HG03442 (cell line): Measurements from ENCODE around the gene PAN2.
"Not testable (repeated sequence)": the region's sequence is repeated elsewhere in the genome, so short reads cannot be mapped to it uniquely, and the experiment has no call there.

Experiments
- ATAC-seq: cut with Tn5 transposase; IDR thresholded peaks from one replicate; pipeline ENCODE4 v1.9.1; 2021; ENCODE audit warnings: mild to moderate bottlenecking, moderate library complexity; ENCODE audit not compliant: unreplicated experiment

PAN2 gene

DNA sequence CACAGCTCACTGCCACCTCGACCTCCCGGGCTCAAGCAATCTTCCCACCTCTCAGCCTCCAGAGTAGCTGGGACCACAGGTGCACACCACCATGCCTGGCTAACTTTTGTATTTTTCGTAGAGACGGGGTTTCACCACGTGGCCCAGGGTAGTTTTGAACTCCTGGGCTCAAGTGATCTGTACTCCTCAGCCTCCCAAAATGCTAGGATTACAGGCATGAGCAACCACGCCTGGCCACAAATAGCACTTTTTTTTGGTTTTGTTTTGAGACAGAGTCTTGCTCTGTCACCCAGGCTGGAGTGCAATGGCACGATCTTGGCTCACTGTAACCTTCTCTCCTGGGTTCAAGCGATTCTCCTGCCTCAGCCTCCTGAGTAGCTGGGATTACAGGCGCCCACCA is 13.5 kb upstream of the PAN2 start:
- ATAC-seq: not testable (repeated sequence)

DNA sequence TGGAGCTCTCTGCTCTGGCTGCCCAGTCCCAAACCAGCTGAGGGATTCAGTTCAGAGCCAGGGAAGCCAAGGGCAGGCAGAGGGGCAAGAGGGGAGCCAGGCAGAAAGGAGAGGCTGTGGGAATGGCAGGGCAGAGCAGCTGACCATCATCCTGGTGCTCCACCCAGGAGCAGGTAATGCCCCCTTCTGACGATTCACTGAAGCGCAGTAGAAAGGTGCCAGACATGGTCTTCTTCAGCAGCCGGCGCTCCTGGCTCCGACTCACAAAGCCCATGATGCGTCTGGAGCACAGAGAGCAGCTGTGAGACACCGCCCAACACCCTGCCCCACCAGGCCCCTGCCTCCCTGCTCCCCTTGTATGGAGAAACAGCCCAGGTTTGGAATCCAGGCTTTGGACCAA is 12.9 kb upstream of the PAN2 start:
- ATAC-seq: no peak

DNA sequence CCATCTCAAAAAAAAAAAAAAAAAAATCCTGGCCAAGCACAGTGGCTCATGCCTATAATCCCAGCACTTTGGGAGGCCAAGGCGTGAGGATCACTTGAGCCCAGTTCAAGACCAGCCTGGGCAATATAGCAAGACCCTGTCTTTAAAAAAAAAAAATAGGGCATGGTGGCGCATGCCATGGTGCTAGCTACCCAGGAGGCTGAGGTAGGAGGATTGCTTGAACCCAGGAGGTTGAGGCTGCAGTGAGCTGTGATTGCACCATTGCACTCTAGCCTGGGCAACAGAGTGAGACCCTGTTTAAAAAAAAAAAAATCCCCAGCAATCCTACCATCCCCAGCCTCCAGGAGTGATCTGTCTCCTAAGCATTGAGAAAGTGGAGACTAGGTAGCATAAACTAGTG is 8.5 kb upstream of the PAN2 start:
- not testable (repeated sequence) for ATAC-seq

DNA sequence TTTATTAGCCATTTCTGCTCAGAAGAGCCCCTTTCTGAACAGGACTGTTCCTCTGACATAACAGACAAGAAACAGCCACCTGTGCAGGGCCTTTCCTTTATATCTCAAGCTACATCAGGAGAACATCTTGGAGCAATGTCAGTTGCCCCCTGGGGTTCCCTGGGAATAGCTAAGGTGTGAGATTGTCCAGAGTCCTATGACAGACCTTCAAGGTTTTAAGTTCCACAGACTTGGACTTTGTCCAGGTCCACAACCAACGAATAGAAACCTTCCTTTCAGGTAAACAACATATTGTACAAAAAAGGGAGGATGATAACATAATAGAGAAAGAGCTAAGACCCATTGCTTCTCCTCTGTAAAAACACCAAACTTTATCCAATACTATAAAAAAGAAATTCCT is 7.8 kb upstream of the PAN2 start:
- ATAC-seq: no peak

DNA sequence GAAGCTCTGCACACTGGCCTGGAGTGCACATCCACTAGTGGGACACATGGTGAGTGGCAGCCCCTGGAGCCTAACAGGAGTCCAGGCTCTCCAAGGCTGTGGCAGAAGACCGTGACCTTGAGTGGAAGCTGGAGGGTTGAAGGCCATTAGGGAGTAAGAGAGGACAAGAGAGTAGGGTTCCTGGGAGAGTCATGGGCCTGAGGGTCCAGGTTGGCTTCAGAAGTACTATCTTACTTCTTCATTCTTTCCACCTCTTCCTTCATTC is 5.3 kb upstream of the PAN2 start:
- no peak for ATAC-seq

DNA sequence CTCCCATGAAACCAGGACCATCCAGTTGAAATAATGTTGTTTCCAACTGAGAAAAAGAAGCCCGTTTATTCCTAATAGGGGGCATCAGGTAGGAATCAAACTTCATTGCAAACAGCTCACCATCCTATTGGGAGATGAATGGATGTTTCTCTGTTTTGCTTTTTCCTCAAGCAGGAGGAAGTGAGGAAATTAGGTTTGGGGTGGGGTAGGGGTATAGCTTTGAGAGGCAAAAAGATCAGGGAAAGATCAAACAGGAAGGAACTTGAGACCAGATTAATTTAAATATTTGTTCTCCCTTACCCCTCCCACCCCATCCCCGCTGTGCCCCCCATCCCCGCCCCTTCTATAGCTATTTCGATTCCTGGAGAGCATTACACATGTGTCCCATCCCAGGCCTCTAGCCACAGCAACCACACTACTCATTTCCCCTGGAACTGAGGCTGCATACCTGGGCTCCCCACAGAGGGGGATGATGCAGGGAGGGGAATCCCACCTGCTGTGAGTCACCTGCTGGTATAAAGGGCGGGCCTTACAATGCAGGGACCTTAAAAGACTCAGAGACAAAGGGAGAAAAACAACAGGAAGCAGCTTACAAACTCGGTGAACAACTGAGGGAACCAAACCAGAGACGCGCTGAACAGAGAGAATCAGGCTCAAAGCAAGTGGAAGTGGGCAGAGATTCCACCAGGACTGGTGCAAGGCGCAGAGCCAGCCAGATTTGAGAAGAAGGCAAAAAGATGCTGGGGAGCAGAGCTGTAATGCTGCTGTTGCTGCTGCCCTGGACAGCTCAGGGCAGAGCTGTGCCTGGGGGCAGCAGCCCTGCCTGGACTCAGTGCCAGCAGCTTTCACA is 4.7 kb upstream of the PAN2 start, which contains the start of gene IL23A:
IL23A (plus strand) TSS at position 577 of the 850 bp plus-strand sequence; CDS start at position 738, 161 bp downstream.
- ATAC-seq: peak; percentile 38

DNA sequence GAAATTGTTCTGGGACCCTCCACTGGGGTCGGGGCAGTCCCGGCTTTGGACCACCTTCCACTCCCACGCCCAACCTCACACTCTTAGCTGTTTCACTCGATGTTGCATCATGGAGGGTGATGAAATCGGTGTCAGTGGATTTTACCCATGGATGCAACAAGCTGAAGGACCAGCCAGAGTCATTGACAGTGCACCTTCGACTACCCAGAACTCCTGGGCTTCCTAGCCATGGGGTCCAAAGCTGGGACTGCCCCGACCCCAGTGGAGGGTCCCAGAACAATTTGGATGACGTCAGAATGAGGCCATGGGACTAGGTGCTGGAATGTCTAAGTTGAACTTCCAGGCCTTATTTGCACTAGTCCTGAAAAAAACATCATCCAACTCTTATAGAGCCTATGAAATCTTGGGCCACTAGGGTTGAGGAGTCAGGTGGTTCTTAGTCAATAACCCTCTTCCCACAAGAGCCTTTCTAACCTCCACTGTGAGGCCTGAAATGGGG is 4.0 kb upstream of the PAN2 start:
- no peak for ATAC-seq

DNA sequence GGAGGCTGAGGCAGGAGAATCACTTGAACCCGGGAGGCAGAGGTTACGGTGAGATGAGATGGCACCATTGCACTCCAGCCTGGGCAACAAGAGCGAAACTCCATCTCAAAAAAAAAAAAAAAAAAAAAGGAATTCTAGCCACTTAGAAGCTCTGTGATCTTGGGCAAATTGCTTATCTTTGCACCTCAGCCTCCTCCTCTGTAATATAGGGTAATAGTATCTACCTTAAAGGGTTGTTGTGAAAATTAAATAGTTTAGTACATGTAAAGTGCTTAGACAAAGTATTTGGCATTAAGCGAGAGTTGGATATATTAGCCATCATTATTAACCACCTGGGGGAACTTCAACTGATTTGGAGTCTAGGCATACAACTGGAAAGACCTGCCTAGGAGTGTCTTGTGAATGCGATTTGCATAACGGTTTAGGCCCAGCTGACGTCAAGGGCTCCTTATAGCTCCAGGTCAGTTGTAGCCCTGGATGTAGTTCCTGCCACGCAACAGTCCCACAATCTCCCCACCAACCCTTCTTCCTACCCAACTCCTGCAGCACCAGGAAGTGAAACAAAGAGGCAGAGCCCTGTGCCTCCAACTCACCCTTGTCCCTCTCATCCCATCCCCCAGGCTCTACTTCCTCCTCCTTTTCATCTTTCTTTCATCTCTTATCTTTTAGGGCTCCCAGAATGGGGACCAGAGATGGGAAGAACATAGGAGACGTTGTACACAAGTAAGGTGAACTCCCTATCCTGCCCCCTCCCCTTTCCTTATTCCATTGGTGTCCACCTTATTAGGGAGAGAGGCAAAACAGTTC is 2.8 kb upstream of the PAN2 start:
- ATAC-seq: no peak

DNA sequence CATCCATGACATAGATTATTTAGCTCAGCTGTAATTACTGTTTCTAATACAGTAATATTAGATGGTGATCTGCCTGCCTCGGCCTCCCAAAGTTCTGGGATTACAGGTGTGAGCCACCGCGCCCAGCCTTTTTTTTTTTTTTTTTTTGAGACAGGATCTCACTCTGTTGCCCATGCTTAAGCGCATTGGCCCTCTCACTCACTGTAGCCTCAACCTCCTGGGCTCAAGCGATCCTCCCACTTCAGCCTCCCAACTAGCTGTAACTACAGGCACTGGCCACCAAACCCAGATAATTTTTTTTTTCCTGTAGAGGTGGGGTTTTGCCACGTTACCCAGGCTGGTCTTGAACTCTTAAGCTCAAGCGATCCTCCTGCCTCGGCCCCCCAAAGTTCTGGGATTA is 1.7 kb upstream of the PAN2 start:
- ATAC-seq: not testable (repeated sequence)

DNA sequence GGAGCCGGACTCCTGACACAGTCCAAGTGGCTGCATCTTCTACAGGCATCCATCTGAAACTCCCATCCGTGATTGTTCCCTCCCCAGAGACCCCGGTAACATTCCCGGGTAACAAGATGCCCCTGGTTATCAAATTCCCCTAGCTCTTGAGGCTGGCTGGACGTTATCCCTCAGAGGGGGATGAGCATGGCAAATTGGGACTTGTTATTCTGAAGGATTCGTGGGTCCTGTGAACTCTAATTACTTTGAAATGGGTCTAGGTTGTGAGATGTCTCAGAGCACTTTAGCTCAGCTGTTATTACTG is 642 bp upstream of the PAN2 start:
- no peak for ATAC-seq

DNA sequence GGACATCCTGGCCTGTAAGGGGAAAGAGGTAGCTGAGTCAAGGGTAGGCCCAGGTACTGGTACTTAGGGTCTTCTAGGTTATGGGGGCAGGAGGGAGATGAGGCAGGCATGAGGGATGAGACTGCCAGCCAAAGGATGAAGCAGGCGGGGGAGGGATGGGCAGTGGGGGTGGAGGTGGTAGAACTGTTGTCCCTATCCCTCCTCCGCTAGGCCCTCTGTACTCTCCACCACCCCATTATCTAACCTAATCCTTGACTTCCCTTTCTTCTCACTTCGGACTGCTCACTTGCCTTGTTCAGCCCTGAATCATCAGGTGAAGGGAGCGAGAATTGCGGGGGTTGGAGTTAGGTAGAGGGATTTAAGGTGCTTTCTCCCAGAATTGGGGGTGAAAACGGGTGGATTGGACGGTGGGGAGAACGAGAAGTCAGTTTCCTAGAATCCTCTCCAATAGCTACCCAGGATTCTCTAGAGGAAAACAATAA is 562 bp downstream of the PAN2 start:
- no peak for ATAC-seq

DNA sequence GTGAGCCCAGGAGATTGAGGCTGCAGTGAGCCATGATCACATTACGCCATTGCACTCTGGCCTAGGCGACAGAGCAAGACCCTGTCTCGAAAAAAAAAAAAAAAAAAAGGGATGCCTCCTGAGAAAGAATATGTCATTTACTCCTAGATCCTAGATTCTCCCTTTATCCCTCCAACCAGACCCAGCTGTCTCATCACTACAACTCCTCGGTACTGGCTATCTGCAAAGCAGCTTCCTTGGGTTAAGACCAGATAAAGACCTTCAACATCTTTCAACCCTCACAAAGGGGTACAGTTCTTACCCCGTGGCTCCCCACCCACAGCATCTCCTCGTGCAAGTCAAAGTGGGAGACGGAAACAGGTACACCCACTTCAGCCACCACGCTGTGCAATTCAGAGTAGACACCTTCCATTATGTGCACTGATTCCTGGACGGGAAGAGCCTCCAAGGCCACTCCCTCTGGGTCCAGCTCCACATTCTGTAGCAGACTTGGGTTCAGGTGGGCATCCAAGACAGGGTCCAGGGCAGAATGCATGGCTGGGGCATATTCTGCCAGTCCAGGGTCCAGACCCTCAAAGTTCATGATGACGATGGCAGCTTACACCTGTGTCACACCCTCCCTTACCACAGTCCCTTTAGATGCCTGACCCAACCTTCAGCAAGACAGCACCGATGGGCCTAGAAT is 1.1 kb downstream of the PAN2 start:
- ATAC-seq: no peak

DNA sequence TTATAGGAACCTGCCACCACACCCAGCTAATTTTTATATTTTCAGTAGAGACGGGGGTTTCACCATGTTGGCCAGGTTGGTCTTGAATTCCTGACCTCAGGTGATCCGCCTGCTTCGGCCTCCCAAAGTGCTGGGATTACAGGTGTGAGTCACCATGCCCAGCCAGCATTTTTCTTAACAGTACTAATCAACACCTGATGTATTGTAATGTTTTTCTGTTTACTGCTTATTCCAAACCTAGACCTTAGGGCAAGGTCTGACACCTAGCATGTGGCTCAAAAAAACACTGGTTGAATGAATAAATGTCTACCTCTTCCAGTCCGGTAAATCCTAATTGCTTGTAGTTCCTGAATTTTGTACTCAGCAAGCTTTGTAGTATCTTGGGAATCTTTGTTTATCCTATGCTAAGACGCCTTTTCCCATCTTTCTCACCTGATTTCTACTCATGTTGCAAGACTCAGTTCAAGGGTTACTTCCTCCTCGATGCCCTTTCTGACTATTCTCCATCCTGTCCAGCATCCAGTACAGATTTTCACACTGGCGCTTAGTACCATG is 2.8 kb downstream of the PAN2 start:
- ATAC-seq: no peak

DNA sequence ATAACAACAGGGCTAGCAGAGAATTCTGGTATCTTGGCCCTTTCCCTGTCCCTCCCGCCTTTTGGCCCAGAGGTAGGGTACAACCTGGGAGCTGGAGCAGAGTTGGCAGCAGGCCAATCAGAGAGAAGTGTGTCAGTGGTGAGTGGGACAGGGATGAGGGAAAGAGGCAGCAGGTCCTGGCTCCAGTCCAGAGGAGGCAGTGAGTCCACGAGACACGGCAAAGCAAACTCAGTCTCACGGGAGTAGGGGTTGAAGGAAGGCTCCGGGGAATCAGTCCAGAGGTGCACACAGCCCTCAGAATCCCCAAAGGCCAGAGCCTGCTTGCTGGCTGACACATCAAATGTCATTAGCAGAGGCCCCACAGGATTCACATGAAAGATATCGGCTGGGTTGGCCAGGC is 7.3 kb downstream of the PAN2 start:
- no peak for ATAC-seq

DNA sequence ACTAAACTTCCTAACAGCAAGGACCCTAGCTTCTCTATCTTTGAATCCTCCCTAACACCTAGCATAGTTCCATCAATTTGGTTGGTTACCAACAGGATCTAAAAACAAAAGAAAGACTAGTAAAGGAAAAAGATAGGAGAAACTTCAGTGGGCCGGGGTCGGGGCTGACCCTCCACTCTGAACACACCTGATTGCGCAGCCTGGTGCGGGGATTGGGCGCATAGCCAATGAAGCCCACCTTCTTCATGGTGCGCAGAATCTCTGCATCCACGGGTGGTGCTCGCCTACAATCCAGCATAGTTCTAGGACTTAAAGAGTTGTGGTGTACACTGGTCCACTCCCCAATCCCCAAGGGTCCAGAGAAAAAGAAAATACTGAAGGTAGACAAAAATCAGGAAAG is 7.7 kb downstream of the PAN2 start:
- ATAC-seq: no peak

DNA sequence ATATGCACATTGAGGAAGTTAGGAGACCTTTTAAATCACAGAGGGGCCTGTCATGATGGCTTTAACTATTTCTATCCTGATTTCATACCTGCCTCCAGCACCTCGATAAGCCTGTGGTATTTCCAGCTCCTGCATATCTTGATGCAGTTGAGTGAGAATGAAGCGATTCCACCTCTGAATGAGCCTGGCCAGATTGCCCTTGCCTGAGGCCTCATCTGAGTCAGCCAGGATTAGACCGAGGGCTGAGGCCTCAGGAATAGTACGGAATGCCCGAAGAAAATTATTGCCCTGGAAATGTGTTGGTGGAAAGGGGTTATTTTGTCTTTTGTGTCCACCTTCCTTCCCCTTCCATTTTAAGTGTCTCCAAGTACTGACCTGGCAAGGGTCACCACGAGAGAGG is 9.6 kb downstream of the PAN2 start:
- ATAC-seq: no peak

DNA sequence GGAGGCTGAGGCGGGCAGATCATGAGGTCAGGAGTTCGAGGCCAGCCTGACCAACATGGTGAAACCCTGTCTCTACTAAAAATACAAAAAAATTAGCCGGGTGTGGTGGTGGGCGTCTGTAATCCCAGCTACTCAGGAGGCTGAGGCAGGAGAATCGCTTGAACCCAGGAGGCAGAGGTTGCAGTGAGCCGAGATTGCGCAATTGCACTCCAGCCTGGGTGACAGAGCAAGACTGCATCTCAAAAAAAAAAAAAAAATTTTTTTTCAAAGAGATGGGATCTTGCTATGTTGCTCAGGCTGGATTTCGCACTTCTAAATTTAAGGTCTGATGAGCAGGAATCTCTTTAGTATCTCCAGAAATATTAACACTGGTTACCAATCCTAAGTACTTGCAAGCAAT is 12.2 kb downstream of the PAN2 start:
- ATAC-seq: not testable (repeated sequence)

DNA sequence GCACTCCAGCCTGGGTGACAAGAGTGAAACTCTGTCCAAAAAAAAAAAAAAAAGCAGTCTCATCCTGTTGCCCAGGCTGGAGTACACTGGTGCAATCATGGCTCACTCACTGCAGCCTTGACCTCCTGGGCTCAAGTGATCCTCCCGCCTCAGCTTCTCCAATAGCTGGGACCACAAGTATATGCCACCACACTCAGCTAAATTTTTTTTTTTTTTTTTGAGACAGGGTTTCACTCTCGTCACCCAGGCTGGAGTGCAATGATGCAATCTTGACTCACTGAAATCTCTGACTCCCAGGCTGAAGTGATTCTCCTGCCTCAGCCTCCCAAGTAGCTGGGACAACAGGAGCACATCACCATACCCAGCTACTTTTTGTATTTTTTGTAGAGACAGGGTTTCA is 12.8 kb downstream of the PAN2 start:
- no peak for ATAC-seq

DNA sequence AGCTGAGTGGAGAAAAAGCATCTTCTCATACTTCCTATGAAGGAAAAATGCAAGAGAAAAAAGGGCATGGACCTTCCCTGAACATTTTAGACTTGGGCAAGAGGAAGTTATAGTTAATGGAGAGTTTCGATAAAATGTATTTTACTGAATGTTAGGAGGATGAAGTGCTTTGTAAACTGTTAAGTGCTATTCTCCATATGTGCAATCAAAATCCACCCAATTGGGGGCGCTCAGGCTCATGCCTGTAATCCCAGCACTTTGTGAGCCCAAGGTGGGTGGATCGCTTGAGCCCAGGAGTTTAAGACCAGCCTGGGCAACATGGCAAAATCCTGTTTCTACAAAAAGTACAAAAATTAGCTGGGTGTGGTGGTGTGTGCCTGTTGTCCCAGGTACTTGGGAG is 16.1 kb downstream of the PAN2 start:
- ATAC-seq: no peak

DNA sequence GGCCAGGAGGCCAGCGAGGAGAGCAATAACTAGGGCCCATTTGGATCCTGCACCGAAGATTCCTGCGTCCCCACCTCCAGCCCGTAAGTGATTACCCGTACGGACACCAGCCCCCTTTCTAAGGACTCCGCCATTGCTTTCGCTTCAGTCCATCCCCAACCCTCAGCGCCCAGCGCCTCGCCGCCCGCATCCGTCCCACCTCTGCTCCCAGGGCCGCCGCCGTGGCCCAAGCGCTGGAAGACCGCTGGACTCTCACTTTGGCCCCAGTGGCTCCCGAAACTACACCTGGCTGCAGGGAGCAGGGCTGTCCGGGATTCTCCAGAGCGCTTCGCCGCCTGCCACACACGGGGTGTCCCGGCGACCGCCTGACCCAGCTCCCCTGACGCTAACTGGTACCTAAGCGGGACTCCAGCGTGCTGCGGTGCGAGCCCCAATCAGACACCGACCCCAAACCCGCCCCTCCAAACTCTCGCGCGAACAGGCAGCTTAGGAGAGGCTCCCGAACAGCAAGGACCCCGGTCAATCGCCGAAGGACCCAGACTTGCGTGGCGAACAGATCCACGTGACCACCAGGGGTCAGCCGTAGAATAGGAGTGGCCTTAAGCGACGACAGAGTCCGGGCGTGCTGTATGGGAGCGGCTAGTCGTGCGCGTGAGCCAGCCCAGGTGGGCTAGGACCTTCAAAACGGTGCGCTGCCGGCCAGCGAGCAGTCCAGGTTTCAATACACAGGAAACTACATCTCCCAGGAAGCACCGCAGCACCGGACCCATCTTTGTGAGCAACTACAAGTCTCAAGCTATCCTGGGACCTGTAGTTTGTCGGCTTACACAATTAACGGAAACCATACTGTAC is 18.0 kb downstream of the PAN2 start, which contains the start of gene CNPY2:
CNPY2 (minus strand) TSS at position 367 of the 852 bp plus-strand sequence. CDS start 771 bp downstream, outside the sequence.
- peak; percentile 86 for ATAC-seq
